Colon (tissue), 2 donors: ENCODE data around the gene DYNLT3.

Source experiments
- FAIRE-seq: peaks from 2 replicates; lab custom pipeline; 2012; peaks lifted over from hg19 to GRCh38; lab: Jason Lieb, UNC
- donor health status: control.
- donor health status: control.

Gene DYNLT3, protein sequence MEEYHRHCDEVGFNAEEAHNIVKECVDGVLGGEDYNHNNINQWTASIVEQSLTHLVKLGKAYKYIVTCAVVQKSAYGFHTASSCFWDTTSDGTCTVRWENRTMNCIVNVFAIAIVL

GRCh38 chrX:37846934-37847732, at the start of gene DYNLT3:
TSS of gene DYNLT3 (minus strand) at chrX:37847571. CDS start at chrX:37847510, 61 bp downstream.
- no peak for FAIRE-seq

GRCh38 chrX:37896511-37896890, 49.1 kb upstream of the DYNLT3 start:
- no peak for FAIRE-seq

- FAIRE-seq: no peak
Measured at GRCh38 chrX:37895795-37896510, 48.6 kb upstream of the DYNLT3 start.

DNA sequence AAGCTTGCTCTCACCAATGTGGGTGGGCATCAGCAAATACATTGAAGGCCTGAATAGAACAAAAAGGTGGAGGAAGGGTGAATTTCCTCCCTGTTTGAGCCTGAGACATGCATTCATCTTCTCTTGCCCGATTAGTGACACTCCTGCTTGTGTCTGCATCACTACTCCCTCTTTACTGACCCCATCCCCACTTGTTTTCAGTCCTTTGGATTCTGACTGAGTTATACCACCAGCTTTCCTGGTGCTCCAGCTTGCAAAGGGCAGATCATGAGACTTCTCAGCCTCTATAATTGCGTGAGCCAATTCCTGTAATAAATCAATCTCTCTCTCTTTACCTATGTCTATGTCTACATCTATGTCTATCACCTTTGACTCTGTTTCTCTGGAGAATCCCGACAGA, 47.4 kb upstream of the DYNLT3 start:
- FAIRE-seq: no peak

DNA sequence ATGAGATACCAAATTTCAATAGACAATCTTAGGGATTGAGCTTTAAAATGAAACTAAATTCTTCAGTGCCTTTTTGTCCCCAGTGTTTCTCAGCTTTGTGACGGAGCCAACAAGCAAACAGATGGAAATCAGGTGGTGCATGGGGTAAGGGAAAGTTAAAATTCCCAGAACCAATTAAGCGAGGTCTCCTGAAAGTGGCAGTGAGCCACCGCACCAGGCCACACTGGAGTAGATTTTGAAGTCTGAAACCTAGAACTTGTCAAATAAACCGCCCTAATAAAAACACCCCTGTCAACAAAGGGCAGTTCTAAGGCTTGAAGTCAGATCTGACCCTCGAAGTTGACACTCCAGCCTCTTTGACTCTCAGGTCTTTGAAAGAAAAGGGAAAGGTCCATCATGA, 40.6 kb upstream of the DYNLT3 start:
- FAIRE-seq: no peak

- FAIRE-seq: no peak
Measured at GRCh38 chrX:37887347-37887746, 40.0 kb upstream of the DYNLT3 start.

GRCh38 chrX:37883196-37883595, 35.8 kb upstream of the DYNLT3 start:
- FAIRE-seq: no peak

- peak; percentile 78 for FAIRE-seq
Measured at GRCh38 chrX:37879692-37880091, 32.3 kb upstream of the DYNLT3 start.

DNA sequence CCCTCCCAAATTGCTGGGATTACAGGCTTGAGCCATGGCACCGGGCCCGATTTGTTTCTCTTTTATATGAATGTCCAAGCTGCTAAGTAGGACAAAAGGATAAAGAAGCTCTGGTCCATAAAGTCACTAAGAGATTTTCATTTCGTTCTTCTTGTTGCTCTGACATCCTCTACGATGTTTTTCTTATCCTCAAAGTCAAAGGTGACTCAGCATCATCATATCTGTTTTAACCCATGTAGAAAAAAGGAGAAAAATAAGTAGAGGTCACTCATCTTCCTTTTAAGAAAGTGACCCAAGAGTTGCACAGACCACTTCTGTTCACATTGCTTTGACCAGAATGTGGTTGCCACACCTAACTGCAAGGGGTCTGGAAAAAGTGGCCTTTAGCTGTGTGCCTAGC, 29.3 kb upstream of the DYNLT3 start:
- no peak for FAIRE-seq

DNA sequence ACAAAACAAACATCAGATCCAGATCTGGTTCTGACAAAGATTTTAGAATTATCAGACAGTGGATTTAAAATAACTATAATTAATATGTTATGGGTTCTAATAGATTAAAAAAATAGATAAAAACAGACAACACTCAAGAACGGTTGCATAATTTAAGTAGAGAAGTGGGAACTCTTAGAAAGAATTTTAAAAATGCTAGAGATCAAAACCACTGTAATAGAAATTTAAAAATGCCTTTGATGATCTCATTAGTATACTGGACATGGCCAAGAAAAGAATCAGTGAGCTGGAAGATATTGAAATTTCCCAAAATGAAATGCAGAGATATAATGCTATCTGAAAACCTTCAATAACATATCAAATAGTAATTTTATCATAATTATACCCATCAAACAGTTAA, 28.3 kb upstream of the DYNLT3 start:
- FAIRE-seq: peak; percentile 21

DNA sequence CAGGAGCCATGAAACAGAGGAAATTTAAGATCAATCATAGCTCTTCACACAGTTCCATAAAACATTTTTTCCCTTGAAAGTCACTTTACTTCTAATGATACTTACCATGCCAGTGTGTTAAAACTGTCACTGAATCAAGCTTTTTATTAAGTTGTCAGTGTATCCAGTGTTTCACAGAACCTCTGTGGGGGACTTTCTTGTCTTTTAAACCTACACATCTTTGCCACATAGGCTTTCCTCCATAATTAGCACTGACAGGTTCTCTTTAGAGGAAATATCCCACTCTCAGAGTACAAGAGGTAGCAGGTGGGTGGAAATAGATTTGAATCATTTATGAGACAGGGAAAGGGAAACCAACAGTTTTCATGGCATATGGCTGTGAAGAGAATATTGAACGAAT, 25.8 kb upstream of the DYNLT3 start:
- no peak for FAIRE-seq

DNA sequence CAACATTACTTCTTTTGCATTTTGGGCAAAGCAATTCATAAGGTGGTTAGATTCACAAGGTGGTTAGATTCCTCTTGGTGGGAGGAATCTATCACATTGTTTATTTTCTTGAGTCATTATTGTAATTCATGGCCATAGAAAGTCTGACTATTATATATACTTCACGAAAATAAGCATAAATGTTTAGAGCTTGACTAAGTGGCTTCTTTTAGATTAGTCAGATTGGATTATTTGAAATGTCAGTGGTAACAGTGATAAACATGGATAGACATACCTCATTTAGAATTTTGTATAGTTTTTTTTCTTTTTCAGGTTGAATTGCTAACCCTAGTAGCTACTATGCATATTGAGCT, 24.9 kb upstream of the DYNLT3 start:
- FAIRE-seq: no peak

- no peak for FAIRE-seq
Measured at GRCh38 chrX:37871626-37872302, 24.4 kb upstream of the DYNLT3 start.

GRCh38 chrX:37867536-37868153, 20.3 kb upstream of the DYNLT3 start:
- FAIRE-seq: no peak

GRCh38 chrX:37863728-37864127, 16.4 kb upstream of the DYNLT3 start:
- FAIRE-seq: no peak

- FAIRE-seq: no peak
Measured at GRCh38 chrX:37862851-37863250, 15.5 kb upstream of the DYNLT3 start.

DNA sequence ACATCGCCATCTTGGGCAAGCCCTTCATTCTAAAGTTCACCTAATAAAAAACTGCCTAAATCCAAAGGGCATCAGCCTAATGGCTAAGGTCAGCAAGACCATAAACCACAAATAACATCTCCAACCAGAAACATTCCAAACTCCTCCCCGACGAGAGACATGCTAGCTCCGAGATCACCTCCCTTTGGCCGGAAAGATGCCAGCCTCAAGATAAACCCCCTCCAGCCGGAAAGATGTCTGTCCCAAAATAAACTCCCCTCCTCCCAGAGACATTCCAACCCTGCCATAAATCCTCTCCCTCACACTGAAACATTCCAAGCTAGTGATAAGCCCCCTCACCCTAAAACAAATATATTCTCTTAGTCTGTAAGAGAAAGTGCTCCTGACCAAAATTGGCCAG, 13.3 kb upstream of the DYNLT3 start:
- FAIRE-seq: no peak

DNA sequence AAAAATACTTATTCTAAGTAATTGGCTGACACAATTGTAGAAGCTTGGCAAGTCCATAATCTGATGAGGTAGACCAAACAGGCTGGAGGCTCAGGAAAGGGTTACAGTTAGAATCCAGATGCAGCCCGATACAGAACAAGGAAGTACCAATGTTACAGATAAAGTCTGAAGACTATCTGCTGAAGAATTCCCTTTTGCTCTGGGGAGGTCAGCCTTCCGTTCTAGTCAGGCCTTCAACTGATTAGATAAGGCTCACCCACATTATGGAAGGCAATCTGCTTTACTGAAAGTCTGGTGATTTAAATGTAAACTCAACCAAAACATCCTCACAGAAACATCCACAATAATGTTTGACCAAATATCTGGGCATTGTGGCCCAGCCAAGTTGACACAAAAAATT, 7.4 kb upstream of the DYNLT3 start:
- FAIRE-seq: no peak

DNA sequence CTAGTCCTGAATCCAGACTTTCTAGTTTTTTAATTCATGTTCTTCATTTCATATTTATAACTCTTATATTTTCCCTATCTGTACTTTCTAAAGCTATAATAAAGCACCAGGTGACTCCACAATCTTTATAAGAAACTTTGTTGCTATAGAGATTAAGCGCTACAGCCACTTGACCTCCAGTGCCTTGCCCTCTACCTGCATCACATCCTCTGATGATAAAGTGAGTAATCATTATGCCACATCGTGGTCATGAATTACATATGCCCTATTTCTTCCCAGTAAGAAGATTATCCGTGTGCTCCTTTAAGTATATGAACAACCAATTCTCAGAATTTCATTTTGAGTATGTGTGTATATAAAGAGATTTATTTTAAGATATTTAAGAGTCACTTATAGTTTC, 6.8 kb upstream of the DYNLT3 start:
- no peak for FAIRE-seq

- peak; percentile 97 for FAIRE-seq
Measured at GRCh38 chrX:37847733-37848197, 394 bp upstream of the DYNLT3 start.

DNA sequence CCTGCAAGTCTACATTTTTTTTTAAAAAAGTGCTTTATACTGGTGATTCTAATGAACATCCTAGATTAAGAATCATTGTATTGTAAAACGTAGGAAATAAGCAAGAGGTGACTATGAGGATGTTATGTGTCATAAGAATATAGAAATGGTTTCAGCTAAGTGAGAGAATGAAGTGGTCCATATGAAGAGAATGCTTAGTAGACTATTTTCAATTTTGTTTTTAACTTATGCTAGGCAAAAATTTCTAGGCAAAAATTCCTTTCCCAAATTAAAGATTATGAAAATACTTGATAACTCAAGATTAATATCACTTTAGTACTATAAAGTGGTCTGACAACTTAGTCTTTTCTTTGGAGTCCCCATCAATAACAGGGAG, 825 bp downstream of the DYNLT3 start:
- FAIRE-seq: no peak

DNA sequence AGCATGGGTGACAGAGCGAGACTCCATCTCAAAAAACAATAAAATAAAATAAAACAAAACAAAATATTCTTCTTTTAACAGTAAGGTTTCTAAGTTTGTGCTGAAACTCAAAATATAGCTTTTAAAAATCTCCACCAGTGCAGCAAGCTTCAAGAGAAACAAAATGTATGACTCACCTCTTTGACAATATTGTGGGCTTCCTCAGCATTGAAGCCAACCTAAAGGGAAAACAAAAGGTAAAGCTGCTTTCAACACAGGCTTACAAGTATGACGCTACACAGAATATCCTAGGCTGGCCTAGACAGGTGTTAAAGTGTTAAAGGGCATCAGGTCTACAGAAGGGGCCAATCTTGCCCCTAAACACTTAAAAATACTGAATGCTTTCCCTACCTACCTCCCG, 1.2 kb downstream of the DYNLT3 start:
- FAIRE-seq: no peak

- FAIRE-seq: no peak
Measured at GRCh38 chrX:37844622-37845021, 2.7 kb downstream of the DYNLT3 start.
